WERI-Rb-1 (cell line): ENCODE results near the gene MACROD2.

Experiments
- DNase-seq: peaks from one replicate; pipeline ENCODE4 v3.0.0-alpha.2; 2020
- H3K27ac ChIP-seq: fragments of 250-450 bp; sonication (Bioruptor Pico); 2 replicates; pipeline ENCODE4 v1.5.1; 2020; ENCODE audit warnings: mild to moderate bottlenecking, moderate library complexity
- H3K27me3 ChIP-seq: fragments of 250-450 bp; sonication (Bioruptor Pico); 2 replicates; pipeline ENCODE4 v1.5.1; 2021; ENCODE audit warnings: mild to moderate bottlenecking, low read depth, moderate library complexity; ENCODE audit not compliant: insufficient read depth, severe bottlenecking
- H3K36me3 ChIP-seq: fragments of 250-450 bp; sonication (Bioruptor Pico); 2 replicates; pipeline ENCODE4 v1.5.1; 2020; ENCODE audit warnings: mild to moderate bottlenecking, moderate library complexity
- H3K4me3 ChIP-seq: 2 replicates; pipeline ENCODE4 v1.5.1; 2011; ENCODE audit warnings: low read depth, mild to moderate bottlenecking, control low read depth, low read length
- H3K9me3 ChIP-seq: fragments of 250-450 bp; sonication (Bioruptor Pico); 2 replicates; pipeline ENCODE4 v1.5.1; 2021; ENCODE audit warnings: mild to moderate bottlenecking, moderate library complexity; ENCODE audit not compliant: severe bottlenecking
- TF ChIP-seq, protein P1 (sequence below): IDR thresholded peaks from 2 replicates; pipeline ENCODE4 v1.5.1; 2011; ENCODE audit warnings: low read depth, mild to moderate bottlenecking, control low read depth, inconsistent platforms, low read length

The MACROD2 gene

GRCh38 chr20:15336536-15336935 is 1341.2 kb downstream of the MACROD2 start:
- H3K9me3 ChIP-seq = no peaks in the 10 kb centered on the region
- no peak overlapping the region for H3K27ac ChIP-seq
- H3K27me3 ChIP-seq = no peaks in the 10 kb centered on the region
- TF ChIP-seq, protein P1, sequence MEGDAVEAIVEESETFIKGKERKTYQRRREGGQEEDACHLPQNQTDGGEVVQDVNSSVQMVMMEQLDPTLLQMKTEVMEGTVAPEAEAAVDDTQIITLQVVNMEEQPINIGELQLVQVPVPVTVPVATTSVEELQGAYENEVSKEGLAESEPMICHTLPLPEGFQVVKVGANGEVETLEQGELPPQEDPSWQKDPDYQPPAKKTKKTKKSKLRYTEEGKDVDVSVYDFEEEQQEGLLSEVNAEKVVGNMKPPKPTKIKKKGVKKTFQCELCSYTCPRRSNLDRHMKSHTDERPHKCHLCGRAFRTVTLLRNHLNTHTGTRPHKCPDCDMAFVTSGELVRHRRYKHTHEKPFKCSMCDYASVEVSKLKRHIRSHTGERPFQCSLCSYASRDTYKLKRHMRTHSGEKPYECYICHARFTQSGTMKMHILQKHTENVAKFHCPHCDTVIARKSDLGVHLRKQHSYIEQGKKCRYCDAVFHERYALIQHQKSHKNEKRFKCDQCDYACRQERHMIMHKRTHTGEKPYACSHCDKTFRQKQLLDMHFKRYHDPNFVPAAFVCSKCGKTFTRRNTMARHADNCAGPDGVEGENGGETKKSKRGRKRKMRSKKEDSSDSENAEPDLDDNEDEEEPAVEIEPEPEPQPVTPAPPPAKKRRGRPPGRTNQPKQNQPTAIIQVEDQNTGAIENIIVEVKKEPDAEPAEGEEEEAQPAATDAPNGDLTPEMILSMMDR = no peak
- H3K4me3 ChIP-seq = no peak overlapping the region
- no peaks in the 10 kb centered on the region for H3K36me3 ChIP-seq
- DNase-seq = no peak

DNA sequence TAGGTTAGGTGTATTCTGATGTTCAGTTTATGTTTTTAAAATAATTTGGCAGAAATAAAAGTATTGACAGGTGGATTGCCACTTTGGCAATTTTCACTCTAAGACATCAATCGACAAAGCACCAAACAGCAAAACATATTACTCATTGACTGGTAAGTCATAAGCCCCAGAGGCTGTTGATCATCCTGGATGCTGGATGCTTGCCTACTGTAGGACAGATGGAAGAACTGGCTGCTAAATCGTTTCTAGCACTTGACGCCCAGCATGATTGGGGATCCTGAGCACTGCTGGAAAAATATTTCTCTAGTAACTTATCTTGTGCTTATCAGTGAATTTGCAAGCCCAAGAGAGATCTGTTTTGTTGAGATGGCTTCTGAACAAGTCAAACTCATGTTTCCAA is 1343.9 kb downstream of the MACROD2 start:
- Histone ChIP-seq H3K27ac (no peak overlapping the region), H3K36me3 (no peaks in the 10 kb centered on the region), H3K9me3 (no peaks in the 10 kb centered on the region), H3K4me3 (no peak overlapping the region), H3K27me3 (no peaks in the 10 kb centered on the region)
- TF ChIP-seq, protein P1 = no peak
- DNase-seq = no peak

- no peak overlapping the region for H3K4me3 ChIP-seq
- DNase-seq = no peak
- no peaks in the 10 kb centered on the region for H3K27me3 ChIP-seq
- TF ChIP-seq, protein P1 = no peak
- no peak overlapping the region for H3K27ac ChIP-seq
- H3K36me3 ChIP-seq = no peaks in the 10 kb centered on the region
- H3K9me3 ChIP-seq = no peaks in the 10 kb centered on the region
These were observed 1347.7 kb downstream of the MACROD2 start for GRCh38 chr20:15342991-15343523.

GRCh38 chr20:15345287-15345686 is 1350.0 kb downstream of the MACROD2 start:
- no peak overlapping the region for H3K27ac ChIP-seq
- TF ChIP-seq, protein P1 = no peak
- no peak for DNase-seq

GRCh38 chr20:15346657-15347280 is 1351.5 kb downstream of the MACROD2 start:
- TF ChIP-seq, protein P1 = no peak
- Histone ChIP-seq H3K4me3 (no peak overlapping the region), H3K27me3 (no peaks in the 10 kb centered on the region), H3K27ac (no peak overlapping the region), H3K36me3 (no peaks in the 10 kb centered on the region), H3K9me3 (no peaks in the 10 kb centered on the region)
- DNase-seq = no peak

More at GRCh38 chr20:15345287-15345686, 1350.0 kb downstream of the MACROD2 start:
- no peaks in the 10 kb centered on the region for H3K9me3 ChIP-seq
- H3K27me3 ChIP-seq = no peaks in the 10 kb centered on the region
- no peak overlapping the region for H3K4me3 ChIP-seq
- H3K36me3 ChIP-seq = no peaks in the 10 kb centered on the region

DNA sequence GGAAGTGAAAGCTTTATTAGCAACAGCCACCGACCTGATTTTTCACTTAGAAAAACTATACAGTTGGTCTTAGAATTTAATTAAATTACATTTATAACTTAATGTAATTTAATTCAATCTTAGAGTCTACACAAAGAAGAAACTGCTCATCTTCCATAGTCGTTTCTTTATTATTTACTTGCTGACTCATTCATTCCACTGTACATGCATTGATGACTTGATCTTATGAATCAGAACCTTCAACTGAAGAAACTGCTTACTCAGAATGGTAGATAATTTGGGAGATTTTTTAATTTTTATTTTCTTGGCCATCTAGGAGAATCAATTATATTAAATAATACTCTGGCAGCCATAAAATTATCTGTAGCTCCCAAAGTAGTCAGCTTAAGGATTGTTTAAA is 1363.7 kb downstream of the MACROD2 start:
- Histone ChIP-seq H3K9me3 (no peaks in the 10 kb centered on the region), H3K4me3 (no peak overlapping the region), H3K27me3 (no peaks in the 10 kb centered on the region), H3K27ac (no peak overlapping the region), H3K36me3 (no peaks in the 10 kb centered on the region)
- TF ChIP-seq, protein P1 = no peak
- DNase-seq = no peak
